ENCODE results near the gene LIPK.
"Not testable (repeated sequence)": the region's sequence is repeated elsewhere in the genome, so short reads cannot be mapped to it uniquely, and the experiment has no call there.

LIPK gene

DNA sequence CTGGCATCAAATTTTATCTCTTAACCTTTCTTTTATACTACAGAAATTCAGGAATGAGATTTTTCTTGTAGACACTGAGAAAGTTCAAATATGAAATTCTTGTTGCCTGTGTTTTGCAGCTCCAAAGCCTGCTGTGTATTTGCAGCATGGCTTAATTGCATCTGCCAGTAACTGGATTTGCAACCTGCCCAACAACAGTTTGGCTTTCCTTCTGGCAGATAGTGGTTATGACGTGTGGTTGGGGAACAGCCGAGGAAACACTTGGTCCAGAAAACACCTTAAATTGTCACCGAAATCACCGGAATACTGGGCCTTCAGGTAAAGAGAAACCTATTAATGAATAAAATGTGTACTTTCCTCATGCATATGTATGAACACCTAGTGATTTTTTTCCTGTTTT is 24.8 kb downstream of the LIPK start:
- no peaks in the 10 kb centered on the region for H3K27me3 ChIP-seq (ENCODE audit: control insufficient read depth, insufficient read depth, low read length)
- no peak overlapping the region for H3K9ac ChIP-seq (ENCODE audit: low read length)
- no peaks in the 10 kb centered on the region for H3K36me3 ChIP-seq (ENCODE audit: control insufficient read depth, insufficient read depth, low read length)
- H3K4me3 ChIP-seq (ENCODE audit: low read length) = no peak overlapping the region
- no peaks in the 10 kb centered on the region for H3K4me1 ChIP-seq (ENCODE audit: control insufficient read depth, insufficient read depth, low read length)
- no peak overlapping the region for H3K27ac ChIP-seq (ENCODE audit: low read depth, low read length)

DNA sequence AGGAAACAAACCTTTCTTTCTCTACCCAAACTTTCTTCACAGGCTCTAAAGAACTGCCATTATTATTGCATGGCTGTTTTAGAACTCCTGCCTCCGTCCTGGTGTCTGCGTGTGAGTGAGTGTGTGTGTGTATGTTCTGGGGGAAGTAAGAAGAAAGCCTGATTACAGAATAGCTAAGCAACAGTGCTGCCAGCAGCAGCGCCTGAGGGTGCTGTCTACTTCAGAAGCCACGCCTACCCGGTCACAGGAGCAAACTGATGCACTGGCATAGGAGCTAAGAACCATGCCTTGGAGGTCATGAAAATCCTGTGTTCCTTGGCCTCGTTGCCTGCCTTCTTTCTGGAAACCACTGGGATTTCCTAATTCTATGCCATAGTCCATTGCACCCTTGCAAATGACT is 25.2 kb downstream of the LIPK start:
- Histone ChIP-seq H3K27ac (ENCODE audit: low read depth, low read length) (no peak overlapping the region), H3K36me3 (ENCODE audit: control insufficient read depth, insufficient read depth, low read length) (no peaks in the 10 kb centered on the region), H3K9ac (ENCODE audit: low read length) (no peak overlapping the region), H3K4me1 (ENCODE audit: control insufficient read depth, insufficient read depth, low read length) (no peaks in the 10 kb centered on the region), H3K4me3 (ENCODE audit: low read length) (no peak overlapping the region), H3K27me3 (ENCODE audit: control insufficient read depth, insufficient read depth, low read length) (no peaks in the 10 kb centered on the region)

DNA sequence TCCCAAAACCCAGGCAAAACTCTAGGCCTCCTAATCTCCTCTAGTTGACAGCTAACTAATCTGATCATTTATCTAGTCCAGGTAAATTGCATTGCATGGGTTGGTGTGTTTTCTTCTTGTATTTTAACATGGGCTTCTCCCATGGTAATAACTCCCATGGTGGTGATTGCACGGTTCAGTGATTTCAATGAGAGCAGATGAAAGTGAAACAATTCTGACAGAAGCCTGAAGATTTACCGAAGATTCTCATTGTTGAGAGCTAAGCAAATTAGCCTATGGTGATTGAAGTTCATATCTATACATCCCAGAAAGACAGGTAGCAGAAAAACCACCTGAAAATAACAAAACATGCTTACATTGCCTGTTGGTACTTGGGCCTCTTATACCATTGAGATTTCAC is 27.2 kb downstream of the LIPK start:
- H3K9ac ChIP-seq (ENCODE audit: low read length) = no peak overlapping the region
- H3K4me1 ChIP-seq (ENCODE audit: control insufficient read depth, insufficient read depth, low read length) = no peaks in the 10 kb centered on the region
- no peak overlapping the region for H3K27ac ChIP-seq (ENCODE audit: low read depth, low read length)
- no peak overlapping the region for H3K4me3 ChIP-seq (ENCODE audit: low read length)
- H3K36me3 ChIP-seq (ENCODE audit: control insufficient read depth, insufficient read depth, low read length) = no peaks in the 10 kb centered on the region
- H3K27me3 ChIP-seq (ENCODE audit: control insufficient read depth, insufficient read depth, low read length) = no peaks in the 10 kb centered on the region

DNA sequence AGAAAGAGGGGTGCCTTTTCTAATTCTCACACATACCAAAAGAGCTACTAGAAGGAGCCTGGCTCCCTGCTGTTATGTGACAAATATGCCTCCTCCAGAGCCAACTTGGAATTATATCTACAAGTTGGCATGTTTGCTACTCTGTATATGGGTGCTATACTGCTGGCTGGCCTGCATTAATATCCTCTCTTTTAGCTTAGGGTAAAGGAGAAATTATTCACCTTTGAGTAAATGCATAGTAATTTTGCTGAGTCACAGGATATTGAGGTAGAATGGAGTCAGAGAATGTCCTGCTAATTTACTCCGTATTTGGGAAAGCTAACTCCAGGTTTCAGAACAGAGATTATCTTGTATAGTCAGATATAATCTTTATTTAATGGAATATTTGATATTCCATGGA is 29.6 kb downstream of the LIPK start:
- Histone ChIP-seq H3K4me1 (ENCODE audit: control insufficient read depth, insufficient read depth, low read length) (no peaks in the 10 kb centered on the region), H3K36me3 (ENCODE audit: control insufficient read depth, insufficient read depth, low read length) (no peaks in the 10 kb centered on the region), H3K27ac (ENCODE audit: low read depth, low read length) (no peak overlapping the region), H3K9ac (ENCODE audit: low read length) (no peak overlapping the region), H3K27me3 (ENCODE audit: control insufficient read depth, insufficient read depth, low read length) (no peaks in the 10 kb centered on the region), H3K4me3 (ENCODE audit: low read length) (no peak overlapping the region)

DNA sequence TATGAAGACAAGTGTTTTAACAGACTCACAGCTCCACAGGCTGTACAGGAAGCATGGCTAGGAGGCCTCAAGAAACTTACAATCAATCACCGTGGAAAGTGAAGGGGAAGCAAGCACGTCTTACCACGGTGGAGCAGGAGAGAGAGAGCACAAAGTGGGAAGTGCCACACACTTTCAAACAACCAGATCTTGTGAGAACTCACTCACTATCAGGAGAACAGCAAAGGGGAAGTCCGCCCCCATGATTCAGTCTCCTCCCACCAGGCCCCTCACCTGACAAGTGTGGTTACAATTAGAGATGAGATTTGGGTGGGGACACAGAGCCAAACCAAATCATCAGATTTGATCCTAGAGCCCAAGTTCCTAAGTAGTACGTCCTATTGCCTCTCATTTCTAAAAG is 35.9 kb downstream of the LIPK start:
- H3K27ac ChIP-seq (ENCODE audit: low read depth, low read length); H3K4me3 ChIP-seq (ENCODE audit: low read length); H3K27me3 ChIP-seq (ENCODE audit: control insufficient read depth, insufficient read depth, low read length); H3K4me1 ChIP-seq (ENCODE audit: control insufficient read depth, insufficient read depth, low read length); H3K9ac ChIP-seq (ENCODE audit: low read length); H3K36me3 ChIP-seq (ENCODE audit: control insufficient read depth, insufficient read depth, low read length): not testable (repeated sequence)

DNA sequence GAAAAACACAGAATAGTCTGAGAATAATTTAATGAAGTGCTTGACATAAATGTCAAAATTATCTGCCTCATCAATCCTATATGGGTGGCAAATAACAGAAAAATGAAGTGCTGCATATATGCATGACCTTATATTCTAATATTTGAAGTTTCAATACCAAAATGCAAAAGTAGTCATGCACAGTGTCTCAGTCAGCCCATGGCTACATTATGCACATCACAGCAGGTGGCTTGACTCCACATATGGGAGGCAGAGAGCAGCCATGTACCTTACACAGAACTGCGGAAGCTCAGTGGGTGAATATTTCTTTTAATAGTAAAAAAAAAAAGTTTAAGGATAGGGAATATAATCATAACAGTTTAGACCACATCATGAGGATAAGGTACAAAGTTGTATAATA is 36.4 kb downstream of the LIPK start:
- H3K36me3 ChIP-seq (ENCODE audit: control insufficient read depth, insufficient read depth, low read length) = no peaks in the 10 kb centered on the region
- no peak overlapping the region for H3K27ac ChIP-seq (ENCODE audit: low read depth, low read length)
- H3K27me3 ChIP-seq (ENCODE audit: control insufficient read depth, insufficient read depth, low read length) = no peaks in the 10 kb centered on the region
- H3K4me3 ChIP-seq (ENCODE audit: low read length) = no peak overlapping the region
- H3K4me1 ChIP-seq (ENCODE audit: control insufficient read depth, insufficient read depth, low read length) = no peaks in the 10 kb centered on the region
- H3K9ac ChIP-seq (ENCODE audit: low read length) = no peak overlapping the region

DNA sequence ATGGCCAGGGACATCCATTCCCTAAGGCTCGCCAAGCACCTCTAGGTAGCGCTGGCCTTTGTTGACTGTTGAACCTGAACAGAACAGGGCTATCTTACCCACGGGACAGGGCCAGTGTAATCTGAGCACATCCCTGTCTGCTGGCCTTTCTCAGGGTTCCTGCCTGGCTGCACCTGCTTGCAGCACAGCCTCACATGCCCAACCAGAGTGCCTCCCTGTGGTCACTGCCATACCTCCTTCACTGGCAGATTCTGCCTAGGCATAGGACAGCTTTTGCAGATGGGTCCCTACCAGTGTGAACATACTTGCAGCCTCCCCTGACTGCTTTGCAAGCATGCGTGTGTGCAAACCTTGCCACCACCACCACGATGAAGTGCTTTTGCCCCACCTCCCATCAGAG is 38.0 kb downstream of the LIPK start:
- H3K9ac ChIP-seq (ENCODE audit: low read length) = no peak overlapping the region
- H3K4me1 ChIP-seq (ENCODE audit: control insufficient read depth, insufficient read depth, low read length) = no peaks in the 10 kb centered on the region
- H3K27ac ChIP-seq (ENCODE audit: low read depth, low read length) = no peak overlapping the region
- no peaks in the 10 kb centered on the region for H3K36me3 ChIP-seq (ENCODE audit: control insufficient read depth, insufficient read depth, low read length)
- no peak overlapping the region for H3K4me3 ChIP-seq (ENCODE audit: low read length)
- H3K27me3 ChIP-seq (ENCODE audit: control insufficient read depth, insufficient read depth, low read length) = no peaks in the 10 kb centered on the region

DNA sequence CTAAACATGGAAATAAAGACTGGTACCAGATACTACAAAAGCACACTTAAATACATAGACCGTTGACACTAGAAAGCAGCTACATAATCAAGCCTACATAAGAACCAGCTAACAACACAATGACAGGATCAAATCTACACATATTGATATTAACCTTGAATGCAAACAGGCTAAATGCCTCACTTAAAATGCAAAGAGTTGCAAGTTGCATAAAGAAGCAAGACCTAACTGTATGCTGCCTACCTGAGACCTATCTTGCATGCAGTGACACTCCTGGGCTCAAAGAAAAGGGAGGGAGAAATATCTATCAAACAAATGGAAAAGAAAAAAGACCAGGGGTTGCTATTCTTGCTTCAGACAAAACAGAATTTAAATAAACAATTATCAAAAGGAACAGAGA is 39.6 kb downstream of the LIPK start:
- Histone ChIP-seq H3K27ac (ENCODE audit: low read depth, low read length) (no peak overlapping the region), H3K36me3 (ENCODE audit: control insufficient read depth, insufficient read depth, low read length) (no peaks in the 10 kb centered on the region), H3K4me3 (ENCODE audit: low read length) (no peak overlapping the region), H3K27me3 (ENCODE audit: control insufficient read depth, insufficient read depth, low read length) (no peaks in the 10 kb centered on the region), H3K9ac (ENCODE audit: low read length) (no peak overlapping the region), H3K4me1 (ENCODE audit: control insufficient read depth, insufficient read depth, low read length) (no peaks in the 10 kb centered on the region)

DNA sequence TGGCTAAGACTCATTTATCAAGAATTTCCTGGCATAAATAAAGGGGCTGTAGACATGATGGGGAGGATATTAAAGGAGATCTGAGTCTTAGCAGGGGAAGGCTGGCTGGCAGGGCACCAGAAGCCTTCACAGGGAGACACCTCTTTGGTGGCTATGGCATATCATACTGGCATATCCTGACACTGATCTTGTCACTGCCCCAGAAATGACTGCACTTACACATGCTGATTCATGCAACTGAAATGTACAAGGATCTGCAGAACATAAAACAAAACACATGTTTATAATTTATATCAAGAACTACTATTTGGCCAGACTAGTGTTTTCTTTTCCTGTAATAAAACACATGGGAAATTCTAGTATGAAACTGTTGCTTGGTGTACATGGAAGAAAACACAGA is 48.2 kb downstream of the LIPK start:
- H3K36me3 ChIP-seq (ENCODE audit: control insufficient read depth, insufficient read depth, low read length) = no peaks in the 10 kb centered on the region
- H3K27me3 ChIP-seq (ENCODE audit: control insufficient read depth, insufficient read depth, low read length) = no peaks in the 10 kb centered on the region
- H3K9ac ChIP-seq (ENCODE audit: low read length) = no peak overlapping the region
- no peak overlapping the region for H3K27ac ChIP-seq (ENCODE audit: low read depth, low read length)
- no peak overlapping the region for H3K4me3 ChIP-seq (ENCODE audit: low read length)
- no peaks in the 10 kb centered on the region for H3K4me1 ChIP-seq (ENCODE audit: control insufficient read depth, insufficient read depth, low read length)

DNA sequence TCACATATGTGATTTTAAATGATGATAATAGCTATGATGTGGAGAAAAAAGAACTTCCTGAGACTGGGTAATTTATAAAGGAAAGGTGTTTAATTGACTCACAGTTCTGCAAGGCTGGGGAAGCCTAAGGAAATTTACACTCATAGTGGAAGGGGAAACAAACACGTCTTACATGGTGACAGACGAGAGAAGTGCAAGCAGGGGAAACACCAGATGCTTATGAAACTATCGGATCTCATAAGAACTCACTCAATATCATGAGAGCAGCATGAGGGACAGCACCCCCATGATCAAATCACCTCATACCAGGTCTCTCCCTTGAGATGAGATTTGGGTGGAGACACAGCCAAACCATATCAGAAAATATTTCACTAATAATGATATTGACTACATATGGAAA is 49.7 kb downstream of the LIPK start:
- Histone ChIP-seq H3K27ac (ENCODE audit: low read depth, low read length) (no peak overlapping the region), H3K36me3 (ENCODE audit: control insufficient read depth, insufficient read depth, low read length) (no peaks in the 10 kb centered on the region), H3K4me3 (ENCODE audit: low read length) (no peak overlapping the region), H3K9ac (ENCODE audit: low read length) (no peak overlapping the region), H3K27me3 (ENCODE audit: control insufficient read depth, insufficient read depth, low read length) (no peaks in the 10 kb centered on the region), H3K4me1 (ENCODE audit: control insufficient read depth, insufficient read depth, low read length) (no peaks in the 10 kb centered on the region)

DNA sequence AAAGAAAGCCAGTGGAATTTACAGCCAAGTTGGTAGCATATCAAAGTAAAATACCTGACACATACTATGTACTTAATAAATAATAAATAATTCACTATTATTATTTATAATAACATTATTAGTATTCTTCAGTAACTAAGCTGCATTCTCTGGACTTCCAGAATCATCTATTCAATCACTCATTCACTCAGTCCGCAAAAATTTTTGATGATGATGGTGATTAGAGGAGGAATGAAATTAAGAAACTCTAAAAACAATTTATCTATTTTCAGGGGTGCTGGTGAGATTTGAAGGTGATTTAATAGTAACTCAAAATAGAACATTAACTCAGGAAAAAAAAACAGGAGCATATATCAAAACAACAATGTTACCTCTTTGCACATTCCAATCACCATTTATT is 50.6 kb downstream of the LIPK start:
- Histone ChIP-seq H3K4me1 (ENCODE audit: control insufficient read depth, insufficient read depth, low read length) (no peaks in the 10 kb centered on the region), H3K27me3 (ENCODE audit: control insufficient read depth, insufficient read depth, low read length) (no peaks in the 10 kb centered on the region), H3K27ac (ENCODE audit: low read depth, low read length) (no peak overlapping the region), H3K9ac (ENCODE audit: low read length) (no peak overlapping the region), H3K36me3 (ENCODE audit: control insufficient read depth, insufficient read depth, low read length) (no peaks in the 10 kb centered on the region), H3K4me3 (ENCODE audit: low read length) (no peak overlapping the region)

DNA sequence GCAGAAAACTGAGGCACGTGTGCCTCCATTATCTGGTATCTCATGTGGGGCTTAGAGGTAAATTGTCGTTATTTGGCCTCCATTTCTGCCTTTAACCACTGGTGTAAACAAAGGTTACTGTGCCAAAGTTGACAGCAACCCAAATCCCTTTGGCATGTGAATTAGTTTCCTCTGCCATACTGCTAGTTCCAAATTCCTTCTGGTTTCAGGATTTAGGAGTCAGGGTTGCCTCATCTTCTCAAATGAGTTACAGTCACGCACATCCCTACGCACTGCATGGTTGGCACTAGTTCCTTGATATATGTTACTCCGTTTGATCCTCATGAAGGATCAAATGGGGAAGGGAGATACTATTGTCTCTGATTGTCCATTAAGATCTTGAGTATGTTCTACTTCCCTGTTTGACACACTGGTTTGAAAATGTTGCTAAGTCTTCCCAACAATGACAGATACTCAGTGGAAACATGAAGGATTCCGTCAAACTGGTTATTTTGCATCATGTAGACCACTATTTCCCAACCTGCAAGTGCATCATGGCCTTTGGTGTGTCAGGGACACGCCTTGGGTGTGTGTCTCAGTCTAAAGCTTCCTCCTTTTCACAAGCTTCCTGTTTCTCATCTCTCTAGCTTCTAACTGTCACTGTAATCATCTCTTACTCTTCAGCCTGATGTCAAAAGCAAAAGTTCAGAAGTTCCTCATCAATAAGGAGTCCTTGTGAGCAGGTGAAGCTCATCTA is 53.5 kb downstream of the LIPK start, which contains the start of gene LIPN:
LIPN (plus strand) TSS at position 655 of the 736 bp plus-strand sequence. CDS start 1,386 bp downstream, outside the sequence.
- Histone ChIP-seq H3K36me3 (ENCODE audit: control insufficient read depth, insufficient read depth, low read length) (no peaks in the 10 kb centered on the region), H3K9ac (ENCODE audit: low read length) (no peak within 1 kb of the TSS), H3K4me3 (ENCODE audit: low read length) (no peak within 1 kb of the TSS), H3K27me3 (ENCODE audit: control insufficient read depth, insufficient read depth, low read length) (no peaks in the 10 kb centered on the region), H3K4me1 (ENCODE audit: control insufficient read depth, insufficient read depth, low read length) (no peaks in the 10 kb centered on the region), H3K27ac (ENCODE audit: low read depth, low read length) (no peak within 1 kb of the TSS)

DNA sequence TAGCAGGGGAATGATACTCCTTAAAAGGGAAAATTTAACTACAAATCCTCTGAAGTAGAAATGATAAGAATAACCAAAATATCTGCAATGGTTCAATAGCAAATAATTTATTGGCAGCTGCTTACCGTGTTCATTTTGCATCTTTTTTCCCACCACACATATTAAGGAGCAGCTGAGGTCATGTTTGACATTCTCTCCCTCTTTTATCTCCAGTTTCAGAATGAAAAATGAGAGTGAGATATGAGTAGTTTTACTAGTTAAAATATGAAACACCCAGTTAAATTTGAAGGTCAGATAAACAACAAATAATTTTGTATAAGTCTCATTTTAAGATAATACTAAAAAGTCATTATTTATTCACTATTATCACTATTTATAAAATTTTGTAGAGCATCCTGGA is 56.9 kb downstream of the LIPK start:
- Histone ChIP-seq H3K9ac (ENCODE audit: low read length) (no peak overlapping the region), H3K27me3 (ENCODE audit: control insufficient read depth, insufficient read depth, low read length) (no peaks in the 10 kb centered on the region), H3K36me3 (ENCODE audit: control insufficient read depth, insufficient read depth, low read length) (no peaks in the 10 kb centered on the region), H3K4me1 (ENCODE audit: control insufficient read depth, insufficient read depth, low read length) (no peaks in the 10 kb centered on the region), H3K4me3 (ENCODE audit: low read length) (no peak overlapping the region), H3K27ac (ENCODE audit: low read depth, low read length) (no peak overlapping the region)

All from rectal smooth muscle tissue (tissue), 1 donor.